Activated CD4-positive, alpha-beta T cell treated with anti-CD3 and anti-CD28 coated beads for 4 hours (primary cell): ENCODE measurements around the gene PTCD1.
"Not testable (repeated sequence)": the region's sequence is repeated elsewhere in the genome, so short reads cannot be mapped to it uniquely, and the experiment has no call there.

Experiments used
- DNase-seq, 2 donors: peaks; one replicate each; pipeline ENCODE4 v3.0.0-alpha.2; 2020

PTCD1 gene

GRCh38 chr7:99447943-99448342 lies 9.3 kb upstream of the PTCD1 start:
- DNase-seq, result no peak

GRCh38 chr7:99446096-99446495 lies 7.5 kb upstream of the PTCD1 start:
- no peak for DNase-seq

GRCh38 chr7:99440195-99440594 lies 1.6 kb upstream of the PTCD1 start:
- no peak for DNase-seq

GRCh38 chr7:99437946-99438572 lies 539 bp downstream of the PTCD1 start:
- no peak for DNase-seq

GRCh38 chr7:99433158-99433557 lies 5.4 kb downstream of the PTCD1 start:
- no peak for DNase-seq

- DNase-seq, result not testable (repeated sequence)
These were observed 6.7 kb downstream of the PTCD1 start for GRCh38 chr7:99431756-99432540.

GRCh38 chr7:99429756-99430155 lies 8.8 kb downstream of the PTCD1 start:
- no peak for DNase-seq

GRCh38 chr7:99428972-99429566 lies 9.5 kb downstream of the PTCD1 start:
- no peak for DNase-seq

- DNase-seq, result no peak
These were observed 13.5 kb downstream of the PTCD1 start for GRCh38 chr7:99424932-99425730.

GRCh38 chr7:99422625-99423024 lies 16.0 kb downstream of the PTCD1 start:
- DNase-seq, result no peak

- DNase-seq, result no peak
These were observed 16.4 kb downstream of the PTCD1 start for GRCh38 chr7:99422186-99422585.

GRCh38 chr7:99420986-99421385 lies 17.6 kb downstream of the PTCD1 start:
- DNase-seq, result no peak

- DNase-seq, result no peak
These were observed 18.4 kb downstream of the PTCD1 start for GRCh38 chr7:99420213-99420612.

GRCh38 chr7:99419323-99420021 lies 19.1 kb downstream of the PTCD1 start:
- no peak for DNase-seq

GRCh38 chr7:99418260-99418659 lies 20.3 kb downstream of the PTCD1 start:
- no peak for DNase-seq

GRCh38 chr7:99415513-99416127 lies 23.0 kb downstream of the PTCD1 start:
- DNase-seq, result not testable (repeated sequence)

GRCh38 chr7:99410635-99411034 lies 28.0 kb downstream of the PTCD1 start:
- no peak for DNase-seq

- DNase-seq, result no peak
These were observed 28.8 kb downstream of the PTCD1 start for GRCh38 chr7:99409806-99410205.

- DNase-seq, result no peak
These were observed 29.4 kb downstream of the PTCD1 start for GRCh38 chr7:99409192-99409572.

- peak; percentile 91 to 96 for DNase-seq
These were observed 30.0 kb downstream of the PTCD1 start, which contains the start of the genes BUD31 and PDAP1 for GRCh38 chr7:99408379-99409191. BUD31 (plus strand) TSS chr7:99408969; CDS start chr7:99411093, 2,124 bp downstream. PDAP1 (minus strand) TSS chr7:99408597; CDS start chr7:99408548, 49 bp downstream.

GRCh38 chr7:99407872-99408378 lies 30.7 kb downstream of the PTCD1 start:
- DNase-seq, result peak; percentile 44 to 57
